Measurements from ENCODE around the gene RFX3.

GRCh38 chr9:3240656-3241268, 285.0 kb downstream of the RFX3 start:
- TF ChIP-seq CTCF (IDR thresholded peaks at IDR 0.05; ENCODE audit: insufficient read depth, low read length) (peak; percentile 92), POLR2AphosphoS5 (IDR thresholded peaks at IDR 0.05; ENCODE audit: low read depth) (no peak), REST (IDR thresholded peaks at IDR 0.05; ENCODE audit: insufficient replicate concordance, low read depth) (no peak), SPI1 (IDR thresholded peaks at IDR 0.05; ENCODE audit: borderline replicate concordance, low read depth) (no peak)

Data from HL-60 (cell line).